Lower leg skin (tissue), 3 donors: ENCODE results near the gene VSTM4.

Source experiments
- CTCF ChIP-seq, 3 donors: fragments of 450-650 bp; IDR thresholded peaks; one replicate each; pipeline ENCODE4 v1.5.1; 2016; ENCODE audit warnings: antibody characterized with exemption in 3 of 3, mild to moderate bottlenecking in 3 of 3, moderate library complexity in 2 of 3
- POLR2A ChIP-seq, 2 donors: fragments of 450-650 bp; IDR thresholded peaks; one replicate each; pipeline ENCODE4 v1.6.1; 2016 to 2017; ENCODE audit warnings: antibody characterized with exemption in 2 of 2, mild to moderate bottlenecking in 1 of 2, moderate library complexity in 1 of 2

DNA sequence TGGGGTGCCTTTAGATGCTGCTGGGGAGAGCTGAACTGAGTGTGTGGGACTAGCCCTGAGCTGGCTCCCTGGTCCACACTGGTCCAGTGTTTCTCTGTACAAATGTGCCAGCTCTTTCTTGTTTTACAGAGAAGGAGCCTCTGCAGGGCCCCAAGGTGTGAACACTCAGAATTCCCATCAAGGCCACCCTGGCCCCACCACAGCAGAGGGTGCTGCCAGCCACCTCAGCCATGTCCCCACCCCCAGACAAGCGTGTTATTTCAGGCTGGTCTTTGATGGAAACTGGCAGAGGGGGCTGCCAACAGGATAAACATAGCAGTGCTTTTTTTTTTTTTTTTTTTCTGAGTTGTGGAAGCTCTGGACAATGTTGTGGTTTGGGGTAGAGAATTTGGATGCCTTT lies 107.2 kb downstream of the VSTM4 start:
- TF ChIP-seq CTCF (IDR thresholded peaks at IDR 0.05) (no peak), POLR2A (IDR thresholded peaks at IDR 0.05) (no peak)
